Mononuclear cell (primary cell): ENCODE measurements around the gene GNAI2. TPM values are rescaled to one million over a fixed set of nuclear protein-coding genes. Genes with fewer than 3 reads are reported as not detected.
"Not testable (repeated sequence)": the region's sequence is repeated elsewhere in the genome, so short reads cannot be mapped to it uniquely, and the experiment has no call there.

Source experiments
- H3K27me3 ChIP-seq: 2 replicates; pipeline ENCODE4 v1.6.0; 2011; ENCODE audit warnings: low read length, control low read depth; ENCODE audit not compliant: insufficient read depth
- H3K4me1 ChIP-seq: 2 replicates; pipeline ENCODE4 v1.5.1; 2011; ENCODE audit warnings: mild to moderate bottlenecking, low read length, control low read depth; ENCODE audit not compliant: insufficient read depth
- H3K4me3 ChIP-seq: 2 replicates; pipeline ENCODE4 v1.5.1; 2011; ENCODE audit warnings: mild to moderate bottlenecking, low read length, moderate library complexity
- H3K9me3 ChIP-seq: 2 replicates; pipeline ENCODE4 v1.5.1; 2011; ENCODE audit warnings: low read depth, mild to moderate bottlenecking, control low read depth, low read length
- total RNA-seq: library from RNA; depleted of rRNA; stranded (reverse); fragments of >200 nt; gene quantifications from one replicate; pipeline ENCODE4 v1.2.3, GENCODE V29; 2012

GNAI2 gene
- total RNA-seq, 1 donor, result 243 TPM

- Histone ChIP-seq H3K4me3 (no peak overlapping the region), H3K9me3 (no peaks in the 10 kb centered on the region), H3K4me1 (no peaks in the 10 kb centered on the region), H3K27me3 (peaks cover 5% of the 10 kb centered on the region)
These were observed 31.4 kb downstream of the GNAI2 start for GRCh38 chr3:50267280-50267913.

GRCh38 chr3:50268276-50268675 lies 32.3 kb downstream of the GNAI2 start:
- Histone ChIP-seq H3K9me3 (no peaks in the 10 kb centered on the region), H3K27me3 (peaks cover 7% of the 10 kb centered on the region), H3K4me1 (peaks cover 6% of the 10 kb centered on the region), H3K4me3 (no peak overlapping the region)

GRCh38 chr3:50268703-50269451 lies 32.9 kb downstream of the GNAI2 start, which contains the start of gene SEMA3B:
Gene SEMA3B, plus strand, starts transcription at chr3:50269147. Its CDS starts 94 bp downstream, at chr3:50269241.
- Histone ChIP-seq H3K4me1 (peaks cover 12% of the 10 kb centered on the region), H3K4me3 (no peak within 1 kb of the TSS), H3K9me3 (no peaks in the 10 kb centered on the region), H3K27me3 (peaks cover 9% of the 10 kb centered on the region)

- no peaks in the 10 kb centered on the region for H3K9me3 ChIP-seq
- H3K4me1 ChIP-seq, result peaks cover 18% of the 10 kb centered on the region
- peaks cover 15% of the 10 kb centered on the region for H3K27me3 ChIP-seq
- no peak overlapping the region for H3K4me3 ChIP-seq
These were observed 33.5 kb downstream of the GNAI2 start for GRCh38 chr3:50269460-50269859.

GRCh38 chr3:50269977-50270413 lies 34.0 kb downstream of the GNAI2 start:
- peaks cover 21% of the 10 kb centered on the region for H3K4me1 ChIP-seq
- no peaks in the 10 kb centered on the region for H3K9me3 ChIP-seq
- H3K27me3 ChIP-seq, result peaks cover 20% of the 10 kb centered on the region
- no peak overlapping the region for H3K4me3 ChIP-seq

- peaks cover 26% of the 10 kb centered on the region for H3K27me3 ChIP-seq
- no peak overlapping the region for H3K4me3 ChIP-seq
- peaks cover 28% of the 10 kb centered on the region for H3K4me1 ChIP-seq
- H3K9me3 ChIP-seq, result no peaks in the 10 kb centered on the region
These were observed 34.6 kb downstream of the GNAI2 start for GRCh38 chr3:50270422-50271224.

- Histone ChIP-seq H3K4me3 (no peak overlapping the region), H3K9me3 (no peaks in the 10 kb centered on the region), H3K4me1 (peaks cover 34% of the 10 kb centered on the region), H3K27me3 (peaks cover 34% of the 10 kb centered on the region)
These were observed 35.4 kb downstream of the GNAI2 start for GRCh38 chr3:50271314-50271936.

- H3K9me3 ChIP-seq, result not testable (repeated sequence)
- peaks cover 37% of the 10 kb centered on the region for H3K27me3 ChIP-seq
These were observed 36.5 kb downstream of the GNAI2 start for GRCh38 chr3:50272538-50272910.

GRCh38 chr3:50272911-50273688 lies 37.1 kb downstream of the GNAI2 start:
- peaks cover 36% of the 10 kb centered on the region for H3K4me1 ChIP-seq
- no peak overlapping the region for H3K4me3 ChIP-seq
- peaks cover 37% of the 10 kb centered on the region for H3K27me3 ChIP-seq
- no peaks in the 10 kb centered on the region for H3K9me3 ChIP-seq

More at GRCh38 chr3:50272538-50272910, 36.5 kb downstream of the GNAI2 start:
- not testable (repeated sequence) for H3K4me3 ChIP-seq
- peaks cover 36% of the 10 kb centered on the region for H3K4me1 ChIP-seq

GRCh38 chr3:50273689-50274065 lies 37.7 kb downstream of the GNAI2 start:
- H3K9me3 ChIP-seq, result no peaks in the 10 kb centered on the region
- peaks cover 36% of the 10 kb centered on the region for H3K4me1 ChIP-seq
- no peak overlapping the region for H3K4me3 ChIP-seq
- peaks cover 37% of the 10 kb centered on the region for H3K27me3 ChIP-seq

GRCh38 chr3:50274371-50275104 lies 38.5 kb downstream of the GNAI2 start:
- H3K9me3 ChIP-seq, result no peaks in the 10 kb centered on the region
- H3K27me3 ChIP-seq, result peaks cover 37% of the 10 kb centered on the region
- H3K4me1 ChIP-seq, result peaks cover 36% of the 10 kb centered on the region
- H3K4me3 ChIP-seq, result no peak overlapping the region

- peaks cover 36% of the 10 kb centered on the region for H3K4me1 ChIP-seq
- H3K27me3 ChIP-seq, result peaks cover 37% of the 10 kb centered on the region
- H3K4me3 ChIP-seq, result no peak overlapping the region
- H3K9me3 ChIP-seq, result no peaks in the 10 kb centered on the region
These were observed 39.4 kb downstream of the GNAI2 start for GRCh38 chr3:50275141-50275995.
